Omental fat pad (tissue), 4 donors: ENCODE results near the gene ACHE. TPM values are rescaled to one million over a fixed set of nuclear protein-coding genes. Genes with fewer than 3 reads are reported as not detected.

ENCODE experiments used
- small RNA-seq: library from RNA; depleted of rRNA; stranded (forward); fragments of <200 nt; gene quantifications from one replicate; pipeline ENCODE3, GENCODE V24; 2016
- total RNA-seq, 4 donors: library from RNA; depleted of rRNA; stranded (reverse); fragments of >200 nt; gene quantifications; one replicate each; pipeline ENCODE4 v1.1.0, GENCODE V29; 2016

Gene ACHE
- total RNA-seq, 4 donors from 2014 or later = 0.50 to 0.96 (median 0.73) TPM

Small RNA genes within 50 kb of the gene (small RNA-seq; reads per million reads assigned to genes)
- gene RN7SL549P = not detected
- gene RPS29P15 = not detected

Other genes with a start within 250 kb of the ACHE start
- gene ACTL6B, start 239.4 kb downstream of the ACHE start, total RNA-seq = not detected
- 100 to 1,000 TPM; 145 to 245 (median 203) TPM for gene GNB2, start 222.1 kb downstream of the ACHE start, total RNA-seq
- 10 to 100 TPM; 17.7 to 44.0 (median 19.4) TPM for gene GIGYF1, start 201.6 kb downstream of the ACHE start, total RNA-seq
- 10 to 100 TPM; 17.5 to 39.9 (median 19.4) TPM for gene POP7, start 189.8 kb downstream of the ACHE start, total RNA-seq
- gene EPO, start 175.4 kb downstream of the ACHE start, total RNA-seq = not detected
- not detected for gene ZAN, start 162.3 kb downstream of the ACHE start, total RNA-seq
- gene EPHB4, start 68.4 kb downstream of the ACHE start, total RNA-seq = 10 to 100 TPM; 24.3 to 73.5 (median 37.4) TPM
- gene SLC12A9, start 43.2 kb downstream of the ACHE start, total RNA-seq = 10 to 100 TPM in 3 of 4 donors, 1 to 10 TPM in 1; 9.6 to 29.0 (median 13.3) TPM
- gene TRIP6, start 28.5 kb downstream of the ACHE start, total RNA-seq = 10 to 100 TPM; 48.7 to 71.3 (median 53.0) TPM
- gene SRRT, start 20.8 kb downstream of the ACHE start, total RNA-seq = 10 to 100 TPM; 44.9 to 87.3 (median 60.9) TPM
- gene UFSP1, start 6.2 kb downstream of the ACHE start, total RNA-seq = 1 to 10 TPM; 4.7 to 8.0 (median 7.3) TPM
- gene MUC3A, start 53.6 kb upstream of the ACHE start, total RNA-seq = 1 to 10 TPM in 1 of 4 donors, under 1 TPM in 3; 0.09 to 1.1 (median 0.24) TPM
- 1 to 10 TPM in 1 of 4 donors, not detected in 3; 2.4 TPM for gene MUC12, start 73.7 kb upstream of the ACHE start, total RNA-seq
- not detected for gene MUC17, start 124.2 kb upstream of the ACHE start, total RNA-seq
- gene TRIM56, start 189.6 kb upstream of the ACHE start, total RNA-seq = 10 to 100 TPM; 14.1 to 41.1 (median 20.9) TPM
- gene SERPINE1, start 231.2 kb upstream of the ACHE start, total RNA-seq = 100 to 1,000 TPM in 2 of 4 donors, 10 to 100 TPM in 2; 36.4 to 861 (median 118) TPM